CD4-positive, alpha-beta T cell treated with Interleukin-12 subunit alpha and Interleukin-12 subunit beta, for 1 hour (primary cell): Measurements from ENCODE around the gene PHC1.
A peak's percentile ranks its signal among the peaks of the same experiment; 100 is the strongest.

Experiments used
- DNase-seq: peaks from one replicate; pipeline ENCODE4 v3.0.0-alpha.2; 2020

PHC1 gene

GRCh38 chr12:8950702-8951478 lies 36.6 kb downstream of the PHC1 start:
- DNase-seq = peak; percentile 65

GRCh38 chr12:8951744-8952143 lies 37.4 kb downstream of the PHC1 start:
- DNase-seq = peak; percentile 65

GRCh38 chr12:8953773-8954402 lies 39.6 kb downstream of the PHC1 start:
- peak; percentile 83 for DNase-seq

- no peak for DNase-seq
Observed at GRCh38 chr12:8956073-8956472, 41.8 kb downstream of the PHC1 start.

GRCh38 chr12:8956772-8957171 lies 42.5 kb downstream of the PHC1 start:
- DNase-seq = no peak

GRCh38 chr12:8957561-8957960 lies 43.3 kb downstream of the PHC1 start:
- DNase-seq = no peak

- DNase-seq = no peak
Observed at GRCh38 chr12:8958066-8958465, 43.8 kb downstream of the PHC1 start.

GRCh38 chr12:8960176-8960575 lies 45.9 kb downstream of the PHC1 start:
- DNase-seq = peak; percentile 43

GRCh38 chr12:8968761-8969160 lies 54.5 kb downstream of the PHC1 start:
- DNase-seq = no peak

- no peak for DNase-seq
Observed at GRCh38 chr12:8969861-8970411, 55.6 kb downstream of the PHC1 start.

- DNase-seq = no peak
Observed at GRCh38 chr12:8970432-8970831, 56.1 kb downstream of the PHC1 start.

GRCh38 chr12:8980137-8980536 lies 65.8 kb downstream of the PHC1 start:
- DNase-seq = no peak

GRCh38 chr12:8985213-8985754 lies 71.0 kb downstream of the PHC1 start:
- DNase-seq = peak; percentile 25

GRCh38 chr12:8987163-8987562 lies 72.9 kb downstream of the PHC1 start:
- DNase-seq = no peak

- no peak for DNase-seq
Observed at GRCh38 chr12:8987685-8988084, 73.4 kb downstream of the PHC1 start.

GRCh38 chr12:8989413-8989812 lies 75.1 kb downstream of the PHC1 start, which contains the start of gene KLRG1:
TSS of gene KLRG1 (plus strand) at chr12:8989546. CDS start at chr12:8989636, 90 bp downstream.
- DNase-seq = peak; percentile 51
